Keratinocyte (primary cell): ENCODE data around the gene ZNF407. TPM values are rescaled to one million over a fixed set of nuclear protein-coding genes. Genes with fewer than 3 reads are reported as not detected.

Source experiments
- DNase-seq: peaks from one replicate; pipeline ENCODE4 v3.0.0-alpha.2; 2011; ENCODE audit warnings: low read depth, missing footprints, low spot score
- FAIRE-seq: peaks from 2 replicates; lab custom pipeline; 2011; peaks lifted over from hg19 to GRCh38; lab: Jason Lieb, UNC
- H2AFZ ChIP-seq: 2 replicates; pipeline ENCODE4 v1.6.0; 2012; ENCODE audit warnings: low read length, control low read depth, inconsistent platforms; ENCODE audit not compliant: control insufficient read depth
- H3K27ac ChIP-seq: 2 replicates; pipeline ENCODE4 v1.5.1; 2011; ENCODE audit warnings: low read length; ENCODE audit not compliant: control insufficient read depth, insufficient read depth
- H3K27me3 ChIP-seq: 3 replicates; pipeline ENCODE4 v1.6.0; 2011; ENCODE audit warnings: low read length; ENCODE audit not compliant: control insufficient read depth, insufficient read depth; ENCODE audit errors: extremely low read depth
- H3K36me3 ChIP-seq, 2 experiments: 2 replicates in 1 of 2; 3 replicates in 1 of 2; pipeline ENCODE4 v1.5.1; 2011; ENCODE audit warnings: low read length in 2 of 2, mild to moderate bottlenecking in 1 of 2; ENCODE audit not compliant: control insufficient read depth in 2 of 2, insufficient read depth in 2 of 2; ENCODE audit errors: extremely low read depth in 1 of 2
- H3K4me1 ChIP-seq: 3 replicates; pipeline ENCODE4 v1.5.1; 2011; ENCODE audit warnings: low read length; ENCODE audit not compliant: control insufficient read depth, insufficient read depth; ENCODE audit errors: extremely low read depth
- H3K4me2 ChIP-seq: 3 replicates; pipeline ENCODE4 v1.6.0; 2011; ENCODE audit warnings: low read depth, low read length; ENCODE audit not compliant: control insufficient read depth, insufficient read depth; ENCODE audit errors: extremely low read depth
- H3K4me3 ChIP-seq, 3 experiments: fragments of 200-600 bp in 1 of 3; sonication (generic) in 1 of 3; 2 replicates in 2 of 3; 3 replicates in 1 of 3; pipeline ENCODE4 v1.5.1; 2011 to 2016; ENCODE audit warnings: low read length in 3 of 3, mild to moderate bottlenecking in 3 of 3, control low read depth in 2 of 3, inconsistent platforms in 1 of 3, low read depth in 1 of 3, mixed read lengths in 1 of 3, mixed run types in 1 of 3, moderate library complexity in 1 of 3; ENCODE audit not compliant: control insufficient read depth in 2 of 3, insufficient read depth in 2 of 3; ENCODE audit errors: extremely low read depth in 1 of 3
- H3K79me2 ChIP-seq: 2 replicates; pipeline ENCODE4 v1.6.0; 2012; ENCODE audit warnings: low read length; ENCODE audit not compliant: control insufficient read depth, insufficient read depth
- H3K9ac ChIP-seq: 3 replicates; pipeline ENCODE4 v1.6.0; 2011; ENCODE audit warnings: low read length; ENCODE audit not compliant: control insufficient read depth, insufficient read depth; ENCODE audit errors: extremely low read depth
- H3K9me1 ChIP-seq: 3 replicates; pipeline ENCODE4 v1.6.0; 2011; ENCODE audit warnings: low read length; ENCODE audit not compliant: control insufficient read depth, insufficient read depth; ENCODE audit errors: extremely low read depth
- H3K9me3 ChIP-seq: 2 replicates; pipeline ENCODE4 v1.5.1; 2012; ENCODE audit warnings: low read depth, low read length; ENCODE audit not compliant: control insufficient read depth
- H4K20me1 ChIP-seq: 3 replicates; pipeline ENCODE4 v1.6.0; 2011; ENCODE audit warnings: low read length; ENCODE audit not compliant: control insufficient read depth, insufficient read depth; ENCODE audit errors: extremely low read depth
- EZH2 ChIP-seq: IDR thresholded peaks from one replicate; pipeline ENCODE4 v1.6.1; 2012; ENCODE audit warnings: inconsistent platforms, mild to moderate bottlenecking, low read length, moderate library complexity
- dilution Hi-C: fragments of 300-500 bp; cut with MboI; formaldehyde crosslinking; loops from one replicate; pipeline ENCODE4 v1.7.0; 2020; ENCODE audit warnings: low sequenced_read_pairs; ENCODE audit not compliant: extremely low pct_ligation_motif_present
- polyA plus RNA-seq, 5 experiments: library from polyadenylated mRNA; depleted of rRNA in 3 of 5; stranded (reverse) in 3 of 5; stranded (forward) in 1 of 5; unstranded in 1 of 5; fragments of >200 nt; gene quantifications; 1 replicate in 1 of 5; 2 replicates in 3 of 5; 3 replicates in 1 of 5; pipeline versions ENCODE4 v1.2.1 to v1.2.3, GENCODE V29; 2011 to 2012; ENCODE audit warnings: missing spikeins in 2 of 5, low read depth in 1 of 5, low replicate concordance in 1 of 5
- TF ChIP-seq, protein P1 (sequence below), 3 experiments: IDR thresholded peaks in 1 of 3; conservative IDR thresholded peaks in 1 of 3; optimal IDR thresholded peaks in 1 of 3; 2 replicates in 2 of 3; 3 replicates in 1 of 3; pipeline versions ENCODE3 to v1.5.1; 2011; ENCODE audit warnings: low read length in 3 of 3, mild to moderate bottlenecking in 3 of 3, moderate library complexity in 2 of 3, control low read depth in 1 of 3, inconsistent platforms in 1 of 3; ENCODE audit not compliant: insufficient read depth in 2 of 3; ENCODE audit errors: extremely low read depth in 1 of 3

The ZNF407 gene
- polyA plus RNA-seq, 1 donor (not counting 4 experiments of a cell fraction or from before 2014, with no cell fraction given): 3.8 TPM

GRCh38 chr18:74873629-74874028 is 276.0 kb downstream of the ZNF407 start:
- peaks cover 0 to 2% of the 10 kb centered on the region in 2 experiments for H3K36me3 ChIP-seq
- H3K27me3 ChIP-seq: no peaks in the 10 kb centered on the region
- no peak for TF ChIP-seq EZH2
- no peaks in the 10 kb centered on the region for H3K79me2 ChIP-seq
- no peak overlapping the region for H3K4me3 ChIP-seq
- no peak overlapping the region for H2AFZ ChIP-seq
- no peaks in the 10 kb centered on the region for H4K20me1 ChIP-seq
- no peak overlapping the region for H3K27ac ChIP-seq
- H3K9me1 ChIP-seq: no peaks in the 10 kb centered on the region
- no peak overlapping the region for H3K9ac ChIP-seq
- DNase-seq: no peak
- no peak overlapping the region for H3K4me2 ChIP-seq
- no peaks in the 10 kb centered on the region for H3K4me1 ChIP-seq
- no peak for FAIRE-seq
- dilution Hi-C loops: no loop called here
- H3K9me3 ChIP-seq: no peaks in the 10 kb centered on the region

- H3K4me3 ChIP-seq: no peak overlapping the region
- no peaks in the 10 kb centered on the region for H3K9me1 ChIP-seq
- no peaks in the 10 kb centered on the region for H3K79me2 ChIP-seq
- no peaks in the 10 kb centered on the region for H4K20me1 ChIP-seq
- no peaks in the 10 kb centered on the region for H3K9me3 ChIP-seq
- FAIRE-seq (no peak), DNase-seq (no peak)
- no peaks in the 10 kb centered on the region for H3K27me3 ChIP-seq
- H3K4me2 ChIP-seq: no peak overlapping the region
- no peaks in the 10 kb centered on the region for H3K4me1 ChIP-seq
- no peak overlapping the region for H3K9ac ChIP-seq
- no peak overlapping the region for H2AFZ ChIP-seq
- dilution Hi-C loops: no loop called here
- TF ChIP-seq, protein P1, sequence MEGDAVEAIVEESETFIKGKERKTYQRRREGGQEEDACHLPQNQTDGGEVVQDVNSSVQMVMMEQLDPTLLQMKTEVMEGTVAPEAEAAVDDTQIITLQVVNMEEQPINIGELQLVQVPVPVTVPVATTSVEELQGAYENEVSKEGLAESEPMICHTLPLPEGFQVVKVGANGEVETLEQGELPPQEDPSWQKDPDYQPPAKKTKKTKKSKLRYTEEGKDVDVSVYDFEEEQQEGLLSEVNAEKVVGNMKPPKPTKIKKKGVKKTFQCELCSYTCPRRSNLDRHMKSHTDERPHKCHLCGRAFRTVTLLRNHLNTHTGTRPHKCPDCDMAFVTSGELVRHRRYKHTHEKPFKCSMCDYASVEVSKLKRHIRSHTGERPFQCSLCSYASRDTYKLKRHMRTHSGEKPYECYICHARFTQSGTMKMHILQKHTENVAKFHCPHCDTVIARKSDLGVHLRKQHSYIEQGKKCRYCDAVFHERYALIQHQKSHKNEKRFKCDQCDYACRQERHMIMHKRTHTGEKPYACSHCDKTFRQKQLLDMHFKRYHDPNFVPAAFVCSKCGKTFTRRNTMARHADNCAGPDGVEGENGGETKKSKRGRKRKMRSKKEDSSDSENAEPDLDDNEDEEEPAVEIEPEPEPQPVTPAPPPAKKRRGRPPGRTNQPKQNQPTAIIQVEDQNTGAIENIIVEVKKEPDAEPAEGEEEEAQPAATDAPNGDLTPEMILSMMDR (optimal IDR thresholded peaks at IDR 0.05 in 1 of 3, IDR thresholded peaks at IDR 0.05 in 1 of 3, conservative IDR thresholded peaks at IDR 0.05 in 1 of 3; ENCODE audit: extremely low read depth in 1 of 3, insufficient read depth in 2 of 3, low read length in 3 of 3): no peak
- no peak for TF ChIP-seq EZH2
- H3K36me3 ChIP-seq: peaks cover 0 to 2% of the 10 kb centered on the region in 2 experiments
- no peak overlapping the region for H3K27ac ChIP-seq
Measured at GRCh38 chr18:74874351-74874750, 276.7 kb downstream of the ZNF407 start.

GRCh38 chr18:74876630-74877243 is 279.1 kb downstream of the ZNF407 start:
- dilution Hi-C loops: no loop called here
- FAIRE-seq: no peak

More at GRCh38 chr18:74876630-74877243, 279.1 kb downstream of the ZNF407 start:
- no peaks in the 10 kb centered on the region for H3K9me3 ChIP-seq
- no peak overlapping the region for H2AFZ ChIP-seq
- H3K36me3 ChIP-seq: peaks cover 2% of the 10 kb centered on the region in 2 experiments
- no peaks in the 10 kb centered on the region for H3K4me1 ChIP-seq
- H3K79me2 ChIP-seq: no peaks in the 10 kb centered on the region
- no peaks in the 10 kb centered on the region for H3K27me3 ChIP-seq
- no peak overlapping the region for H3K27ac ChIP-seq
- no peak overlapping the region for H3K4me2 ChIP-seq
- no peaks in the 10 kb centered on the region for H3K9me1 ChIP-seq
- TF ChIP-seq, protein P1 (optimal IDR thresholded peaks at IDR 0.05 in 1 of 3, IDR thresholded peaks at IDR 0.05 in 1 of 3, conservative IDR thresholded peaks at IDR 0.05 in 1 of 3; ENCODE audit: extremely low read depth in 1 of 3, insufficient read depth in 2 of 3, low read length in 3 of 3): no peak
- TF ChIP-seq EZH2: no peak
- no peaks in the 10 kb centered on the region for H4K20me1 ChIP-seq
- no peak overlapping the region for H3K4me3 ChIP-seq
- DNase-seq: no peak
- H3K9ac ChIP-seq: no peak overlapping the region
